ENCODE results near the gene SIX1.

The SIX1 gene

DNA sequence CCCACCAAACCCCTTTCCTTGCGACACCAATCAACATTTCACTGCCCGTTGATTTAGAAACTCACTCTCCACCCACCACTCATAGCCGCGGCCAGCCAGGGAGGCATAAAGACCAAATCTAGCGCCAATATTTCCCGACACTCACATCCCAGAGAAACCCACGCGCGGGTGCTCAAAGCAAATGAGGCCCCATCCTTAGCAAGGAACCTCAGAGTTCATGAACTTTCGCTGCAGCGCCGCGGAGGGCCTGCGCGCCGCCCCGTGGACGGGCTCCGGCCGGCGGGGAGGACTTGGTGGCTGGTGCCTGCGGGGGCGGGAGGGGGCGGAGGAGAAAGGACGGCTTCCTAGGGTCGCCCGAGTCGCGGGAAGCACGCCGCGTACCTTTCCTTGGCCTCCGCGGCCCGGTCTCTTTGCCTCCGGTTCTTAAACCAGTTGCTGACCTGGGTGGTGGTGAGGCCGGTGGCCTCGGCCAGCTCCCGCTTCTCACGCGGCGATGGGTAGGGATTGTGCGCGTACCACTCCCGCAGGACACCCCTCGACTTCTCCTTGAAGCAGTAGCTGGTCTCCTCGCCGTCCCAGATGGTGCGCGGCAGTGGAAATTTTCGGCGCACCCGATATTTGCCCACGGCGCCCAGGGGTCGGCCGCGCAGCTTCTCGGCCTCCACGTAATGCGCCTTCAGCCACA lies 886 bp downstream of the SIX1 start:
- peaks cover 11% of the 10 kb centered on the region for H3K27me3 ChIP-seq (ENCODE audit: control insufficient read depth, low read length)
- H3K4me1 ChIP-seq (ENCODE audit: control insufficient read depth, low read length): peaks cover 4% of the 10 kb centered on the region; the same call in 1 of the 2 replicates
- H3K79me2 ChIP-seq (ENCODE audit: control insufficient read depth, low read length): no peaks in the 10 kb centered on the region

DNA sequence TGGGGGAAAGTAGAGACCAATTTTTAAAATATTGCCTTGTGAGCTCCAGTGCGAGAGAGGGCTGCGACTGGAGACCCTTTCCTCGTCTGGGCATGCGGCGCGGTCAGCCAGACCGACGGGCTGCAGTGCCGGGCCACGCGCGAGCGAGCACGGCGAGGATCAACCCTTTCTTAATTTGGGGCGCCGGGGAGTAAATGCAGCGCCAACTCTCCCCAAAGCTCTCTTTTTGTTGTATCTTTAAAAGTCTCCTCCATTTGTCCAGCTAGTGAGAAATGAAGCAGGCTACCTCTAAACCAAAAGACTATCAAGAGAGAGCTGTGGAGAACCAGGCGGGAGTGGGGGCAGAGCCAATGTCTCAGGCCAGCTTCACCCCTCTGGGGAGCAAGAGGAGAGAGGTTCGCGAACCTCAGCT lies 1.4 kb downstream of the SIX1 start:
- Histone ChIP-seq H3K4me3 (ENCODE audit: low read length) (no peak overlapping the region), H3K9me2 (replicated peaks; ENCODE audit: control insufficient read depth, low read length) (no peaks in the 10 kb centered on the region), H3F3A (ENCODE audit: control insufficient read depth, insufficient read depth) (no peaks in the 10 kb centered on the region), H3K9me3 (ENCODE audit: control insufficient read depth, insufficient read depth, low read length) (no peaks in the 10 kb centered on the region), H3K36me3 (ENCODE audit: control insufficient read depth, low read length) (no peaks in the 10 kb centered on the region), H3K27ac (ENCODE audit: low read depth, low read length) (no peak overlapping the region), H3K4me1 (ENCODE audit: control insufficient read depth, low read length) (peaks cover 4% of the 10 kb centered on the region; the same call in 1 of the 2 replicates), H4K20me1 (ENCODE audit: control insufficient read depth, insufficient read depth, low read depth, low read length) (no peaks in the 10 kb centered on the region), H3K79me2 (ENCODE audit: control insufficient read depth, low read length) (no peaks in the 10 kb centered on the region), H3K27me3 (ENCODE audit: control insufficient read depth, low read length) (peaks cover 11% of the 10 kb centered on the region; the same call in 1 of the 2 replicates), H3K4me2 (ENCODE audit: low read length) (no peak overlapping the region)
- no peak for TF ChIP-seq EZH2phosphoT487 (IDR thresholded peaks at IDR 0.05; ENCODE audit: borderline replicate concordance, low read length)
- TF ChIP-seq, protein P1, sequence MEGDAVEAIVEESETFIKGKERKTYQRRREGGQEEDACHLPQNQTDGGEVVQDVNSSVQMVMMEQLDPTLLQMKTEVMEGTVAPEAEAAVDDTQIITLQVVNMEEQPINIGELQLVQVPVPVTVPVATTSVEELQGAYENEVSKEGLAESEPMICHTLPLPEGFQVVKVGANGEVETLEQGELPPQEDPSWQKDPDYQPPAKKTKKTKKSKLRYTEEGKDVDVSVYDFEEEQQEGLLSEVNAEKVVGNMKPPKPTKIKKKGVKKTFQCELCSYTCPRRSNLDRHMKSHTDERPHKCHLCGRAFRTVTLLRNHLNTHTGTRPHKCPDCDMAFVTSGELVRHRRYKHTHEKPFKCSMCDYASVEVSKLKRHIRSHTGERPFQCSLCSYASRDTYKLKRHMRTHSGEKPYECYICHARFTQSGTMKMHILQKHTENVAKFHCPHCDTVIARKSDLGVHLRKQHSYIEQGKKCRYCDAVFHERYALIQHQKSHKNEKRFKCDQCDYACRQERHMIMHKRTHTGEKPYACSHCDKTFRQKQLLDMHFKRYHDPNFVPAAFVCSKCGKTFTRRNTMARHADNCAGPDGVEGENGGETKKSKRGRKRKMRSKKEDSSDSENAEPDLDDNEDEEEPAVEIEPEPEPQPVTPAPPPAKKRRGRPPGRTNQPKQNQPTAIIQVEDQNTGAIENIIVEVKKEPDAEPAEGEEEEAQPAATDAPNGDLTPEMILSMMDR (IDR thresholded peaks at IDR 0.05; ENCODE audit: low read depth, low read length, poor library complexity, severe bottlenecking): no peak

More for the DNA sequence above, 886 bp downstream of the SIX1 start:
- no peak overlapping the region for H3K27ac ChIP-seq (ENCODE audit: low read depth, low read length)
- TF ChIP-seq, protein P1 (IDR thresholded peaks at IDR 0.05; ENCODE audit: low read depth, low read length, poor library complexity, severe bottlenecking): no peak
- TF ChIP-seq EZH2phosphoT487 (IDR thresholded peaks at IDR 0.05; ENCODE audit: borderline replicate concordance, low read length): no peak
- no peak overlapping the region for H3K4me2 ChIP-seq (ENCODE audit: low read length)
- no peak overlapping the region for H3K4me3 ChIP-seq (ENCODE audit: low read length)
- H4K20me1 ChIP-seq (ENCODE audit: control insufficient read depth, insufficient read depth, low read depth, low read length): no peaks in the 10 kb centered on the region
- no peaks in the 10 kb centered on the region for H3K9me3 ChIP-seq (ENCODE audit: control insufficient read depth, insufficient read depth, low read length)
- H3K9me2 ChIP-seq (replicated peaks; ENCODE audit: control insufficient read depth, low read length): no peaks in the 10 kb centered on the region
- H3K36me3 ChIP-seq (ENCODE audit: control insufficient read depth, low read length): no peaks in the 10 kb centered on the region
- H3F3A ChIP-seq (ENCODE audit: control insufficient read depth, insufficient read depth): no peaks in the 10 kb centered on the region

DNA sequence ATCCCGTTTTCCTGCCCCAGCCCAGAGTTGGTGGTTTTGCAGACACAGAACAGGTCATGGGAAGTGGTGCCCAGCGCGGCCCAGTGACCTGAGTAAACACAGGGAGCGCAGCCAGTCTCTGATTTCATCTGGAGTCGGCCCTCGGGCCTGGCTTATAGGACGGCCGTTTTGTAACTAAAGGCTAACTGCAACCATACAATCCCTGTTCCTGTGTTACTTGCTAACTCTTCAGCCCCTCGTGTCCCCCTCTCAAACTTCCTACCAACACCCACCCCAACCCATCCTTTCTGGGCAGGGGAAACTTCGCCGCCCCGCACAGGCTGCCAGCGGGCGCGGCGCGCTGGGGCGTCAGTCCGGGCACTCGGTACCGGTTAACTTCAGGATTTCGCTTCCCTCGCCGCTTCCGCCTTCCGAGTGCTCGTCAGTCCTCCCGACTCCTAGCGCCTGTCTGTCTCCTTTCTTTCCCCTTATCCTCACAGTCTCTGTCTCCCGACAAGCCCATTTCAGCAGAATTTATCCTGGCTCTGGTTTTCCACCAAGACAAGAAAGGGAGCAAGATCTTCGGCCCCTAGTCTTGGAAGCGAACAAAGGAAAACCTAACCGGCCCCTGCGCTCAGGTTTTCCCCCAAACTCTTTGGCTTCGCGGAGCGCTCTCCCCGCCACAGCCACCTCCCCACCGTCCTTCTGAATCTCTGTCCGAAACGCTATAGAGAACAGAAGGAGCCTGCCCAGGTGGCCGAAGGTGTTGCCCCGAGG lies 2.0 kb downstream of the SIX1 start:
- Histone ChIP-seq H3K9me2 (replicated peaks; ENCODE audit: control insufficient read depth, low read length) (no peaks in the 10 kb centered on the region), H3K27ac (ENCODE audit: low read depth, low read length) (no peak overlapping the region), H4K20me1 (ENCODE audit: control insufficient read depth, insufficient read depth, low read depth, low read length) (no peaks in the 10 kb centered on the region), H3K4me1 (ENCODE audit: control insufficient read depth, low read length) (peaks cover 4% of the 10 kb centered on the region; the same call in 1 of the 2 replicates), H3K79me2 (ENCODE audit: control insufficient read depth, low read length) (no peaks in the 10 kb centered on the region), H3K9me3 (ENCODE audit: control insufficient read depth, insufficient read depth, low read length) (no peaks in the 10 kb centered on the region), H3K4me3 (ENCODE audit: low read length) (no peak overlapping the region), H3K36me3 (ENCODE audit: control insufficient read depth, low read length) (no peaks in the 10 kb centered on the region), H3F3A (ENCODE audit: control insufficient read depth, insufficient read depth) (no peaks in the 10 kb centered on the region), H3K27me3 (ENCODE audit: control insufficient read depth, low read length) (peaks cover 8% of the 10 kb centered on the region; the same call in 1 of the 2 replicates), H3K4me2 (ENCODE audit: low read length) (no peak overlapping the region)
- no peak for TF ChIP-seq EZH2phosphoT487 (IDR thresholded peaks at IDR 0.05; ENCODE audit: borderline replicate concordance, low read length)
- TF ChIP-seq, protein P1 (IDR thresholded peaks at IDR 0.05; ENCODE audit: low read depth, low read length, poor library complexity, severe bottlenecking): no peak

All from DOHH2 (cell line).